K562 (cell line): ENCODE measurements around the gene RNU1-2. TPM values are rescaled to one million over a fixed set of nuclear protein-coding genes. Genes with fewer than 3 reads are reported as not detected.

Source experiments
- CC2D1A ChIP-seq: fragments of 450-650 bp; IDR thresholded peaks from 2 replicates; pipeline ENCODE4 v1.6.1; 2017; ENCODE audit warnings: mild to moderate bottlenecking
- HEY1 ChIP-seq: fragments of 250-450 bp; sonication (Bioruptor Pico); IDR thresholded peaks from 2 replicates; pipeline ENCODE4 v1.5.0; 2020; ENCODE audit warnings: mild to moderate bottlenecking, moderate library complexity, borderline replicate concordance
- HNRNPLL ChIP-seq: fragments of 200-400 bp; formaldehyde crosslinking; IDR thresholded peaks from 2 replicates; pipeline ENCODE4 v1.6.1; 2017; ENCODE audit warnings: low read length, low read depth, mild to moderate bottlenecking; ENCODE audit not compliant: poor library complexity, severe bottlenecking
- MIER1 ChIP-seq: fragments of 450-650 bp; IDR thresholded peaks from 2 replicates; pipeline ENCODE4 v1.6.1; 2016; ENCODE audit warnings: antibody characterized with exemption, mild to moderate bottlenecking, low read depth
- NONO ChIP-seq, 2 experiments: fragments of 200-400 bp in 1 of 2; fragments of 450-650 bp in 1 of 2; formaldehyde crosslinking in 1 of 2; IDR thresholded peaks; 2 replicates each; pipeline ENCODE4 v1.6.1; 2017; ENCODE audit warnings: low read depth in 2 of 2, mild to moderate bottlenecking in 2 of 2, moderate library complexity in 2 of 2, low read length in 1 of 2
- PTBP1 ChIP-seq: fragments of 200-400 bp; formaldehyde crosslinking; IDR thresholded peaks from 2 replicates; pipeline ENCODE4 v1.6.1; 2017; ENCODE audit warnings: low read depth, low read length
- SRSF7 ChIP-seq: fragments of 200-400 bp; formaldehyde crosslinking; optimal IDR thresholded peaks from 2 replicates; pipeline ENCODE3; 2017; ENCODE audit warnings: mild to moderate bottlenecking, low read depth, low read length
- TCF7 ChIP-seq: sonication (generic); IDR thresholded peaks from 2 replicates; pipeline ENCODE4 v1.6.1; 2016; ENCODE audit warnings: antibody characterized with exemption, borderline replicate concordance
- TFE3 ChIP-seq: fragments of 450-650 bp; formaldehyde crosslinking; IDR thresholded peaks from 2 replicates; pipeline ENCODE4 v1.4.0; 2020; ENCODE audit warnings: mild to moderate bottlenecking, mixed read lengths
- ZFPM2 ChIP-seq: fragments of 250-450 bp; sonication (Bioruptor Pico); IDR thresholded peaks from 2 replicates; pipeline ENCODE4 v1.5.1; 2022; ENCODE audit warnings: mild to moderate bottlenecking
- ZNF121 ChIP-seq: sonication (generic); formaldehyde crosslinking; conservative IDR thresholded peaks from 2 replicates; pipeline ENCODE4 v1.8.0; 2022; ENCODE audit warnings: missing genetic modification reagents
- ZNF592 ChIP-seq: fragments of 450-650 bp; IDR thresholded peaks from 2 replicates; pipeline ENCODE4 v1.6.1; 2017; ENCODE audit warnings: antibody characterized with exemption, mild to moderate bottlenecking
- polyA plus RNA-seq, 8 experiments: library from polyadenylated mRNA; depleted of rRNA in 4 of 8; stranded (reverse) in 5 of 8; unstranded in 3 of 8; fragments of >200 nt; fragmentation: Nextera tagmentation in 2 of 8; fragmentation: Illumina TruSeq in 1 of 8; extraction: Ambion mirVana in 2 of 8; extraction: Trizol in 1 of 8; gene quantifications; 2 replicates each; pipeline versions ENCODE4 v1.2.1 to v1.2.3, GENCODE V29; 2011 to 2014; ENCODE audit warnings: inconsistent platforms in 1 of 8, missing spikeins in 1 of 8
- total RNA-seq, 7 experiments: library from RNA; depleted of rRNA in 6 of 7; stranded (reverse); fragments of >200 nt in 6 of 7; fragmentation: Illumina TruSeq in 2 of 7; extraction: Trizol in 2 of 7; gene quantifications; 2 replicates each; pipeline versions ENCODE4 v1.2.1 to v1.2.3, GENCODE V29; 2011 to 2021; ENCODE audit warnings: low replicate concordance in 1 of 7
- TF ChIP-seq, protein P1 (sequence below): fragments of 250-450 bp; sonication (Bioruptor Pico); IDR thresholded peaks from 2 replicates; pipeline ENCODE4 v1.6.1; 2021; ENCODE audit warnings: mild to moderate bottlenecking
- TF ChIP-seq, protein P2 (sequence below): fragments of 450-650 bp; IDR thresholded peaks from 2 replicates; pipeline ENCODE4 v1.6.1; 2018; ENCODE audit not compliant: partially characterized antibody
- TF ChIP-seq, protein P3 (sequence below): fragments of 250-450 bp; sonication (Bioruptor Pico); IDR thresholded peaks from 2 replicates; pipeline ENCODE4 v1.4.0; 2020

RNU1-2 gene
- total and polyA plus RNA-seq, 9 of the 15 experiments (the other 6 are each of a cell fraction or from before 2014, with no cell fraction given), result under 0.01 to 32,823 (median 2,538) TPM; not detected in 4

GRCh38 chr1:16905110-16905867, 9.5 kb downstream of the RNU1-2 start (continued):
- TF ChIP-seq ZNF592 (peak; percentile 65; the same call in 1 of the 2 replicates), ZNF121 (CRISPR knock-in tag) (no peak), CC2D1A (no peak), HNRNPLL (peak; percentile 8), TFE3 (CRISPR knock-in tag) (peak; percentile 66), PTBP1 (no peak; the same call in 1 of the 2 replicates), MIER1 (peak; percentile 24; the same call in 1 of the 2 replicates), ZFPM2 (CRISPR knock-in tag) (peak; percentile 99), HEY1 (CRISPR knock-in tag) (peak; percentile 99), NONO (IDR thresholded peaks at IDR 0.05; ENCODE audit: low read depth in 2 of 2, low read length in 1 of 2) (peak; percentile 94 to 99), SRSF7 (no peak), TCF7 (no peak)
- TF ChIP-seq, protein P1, sequence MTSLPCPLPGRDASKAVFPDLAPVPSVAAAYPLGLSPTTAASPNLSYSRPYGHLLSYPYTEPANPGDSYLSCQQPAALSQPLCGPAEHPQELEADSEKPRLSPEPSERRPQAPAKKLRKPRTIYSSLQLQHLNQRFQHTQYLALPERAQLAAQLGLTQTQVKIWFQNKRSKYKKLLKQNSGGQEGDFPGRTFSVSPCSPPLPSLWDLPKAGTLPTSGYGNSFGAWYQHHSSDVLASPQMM (CRISPR knock-in tag), result peak; percentile 98
- TF ChIP-seq, protein P2, sequence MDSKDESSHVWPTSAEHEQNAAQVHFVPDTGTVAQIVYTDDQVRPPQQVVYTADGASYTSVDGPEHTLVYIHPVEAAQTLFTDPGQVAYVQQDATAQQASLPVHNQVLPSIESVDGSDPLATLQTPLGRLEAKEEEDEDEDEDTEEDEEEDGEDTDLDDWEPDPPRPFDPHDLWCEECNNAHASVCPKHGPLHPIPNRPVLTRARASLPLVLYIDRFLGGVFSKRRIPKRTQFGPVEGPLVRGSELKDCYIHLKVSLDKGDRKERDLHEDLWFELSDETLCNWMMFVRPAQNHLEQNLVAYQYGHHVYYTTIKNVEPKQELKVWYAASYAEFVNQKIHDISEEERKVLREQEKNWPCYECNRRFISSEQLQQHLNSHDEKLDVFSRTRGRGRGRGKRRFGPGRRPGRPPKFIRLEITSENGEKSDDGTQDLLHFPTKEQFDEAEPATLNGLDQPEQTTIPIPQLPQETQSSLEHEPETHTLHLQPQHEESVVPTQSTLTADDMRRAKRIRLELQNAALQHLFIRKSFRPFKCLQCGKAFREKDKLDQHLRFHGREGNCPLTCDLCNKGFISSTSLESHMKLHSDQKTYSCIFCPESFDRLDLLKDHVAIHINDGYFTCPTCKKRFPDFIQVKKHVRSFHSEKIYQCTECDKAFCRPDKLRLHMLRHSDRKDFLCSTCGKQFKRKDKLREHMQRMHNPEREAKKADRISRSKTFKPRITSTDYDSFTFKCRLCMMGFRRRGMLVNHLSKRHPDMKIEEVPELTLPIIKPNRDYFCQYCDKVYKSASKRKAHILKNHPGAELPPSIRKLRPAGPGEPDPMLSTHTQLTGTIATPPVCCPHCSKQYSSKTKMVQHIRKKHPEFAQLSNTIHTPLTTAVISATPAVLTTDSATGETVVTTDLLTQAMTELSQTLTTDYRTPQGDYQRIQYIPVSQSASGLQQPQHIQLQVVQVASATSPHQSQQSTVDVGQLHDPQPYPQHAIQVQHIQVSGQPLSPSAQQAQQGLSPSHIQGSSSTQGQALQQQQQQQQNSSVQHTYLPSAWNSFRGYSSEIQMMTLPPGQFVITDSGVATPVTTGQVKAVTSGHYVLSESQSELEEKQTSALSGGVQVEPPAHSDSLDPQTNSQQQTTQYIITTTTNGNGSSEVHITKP, result peak; percentile 30
- TF ChIP-seq, protein P3, sequence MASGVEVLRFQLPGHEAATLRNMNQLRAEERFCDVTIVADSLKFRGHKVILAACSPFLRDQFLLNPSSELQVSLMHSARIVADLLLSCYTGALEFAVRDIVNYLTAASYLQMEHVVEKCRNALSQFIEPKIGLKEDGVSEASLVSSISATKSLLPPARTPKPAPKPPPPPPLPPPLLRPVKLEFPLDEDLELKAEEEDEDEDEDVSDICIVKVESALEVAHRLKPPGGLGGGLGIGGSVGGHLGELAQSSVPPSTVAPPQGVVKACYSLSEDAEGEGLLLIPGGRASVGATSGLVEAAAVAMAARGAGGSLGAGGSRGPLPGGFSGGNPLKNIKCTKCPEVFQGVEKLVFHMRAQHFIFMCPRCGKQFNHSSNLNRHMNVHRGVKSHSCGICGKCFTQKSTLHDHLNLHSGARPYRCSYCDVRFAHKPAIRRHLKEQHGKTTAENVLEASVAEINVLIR, result peak; percentile 63
